NCI-H2081 treated with DMSO at 0.1 percent for 48 hours (cell line): ENCODE results near the gene POLR3G.

Experiments used
- DNase-seq: peaks from one replicate; lab custom pipeline; 2025; lab: John Stamatoyannopoulos, UW

Gene POLR3G

GRCh38 chr5:90474235-90475107 lies at the start of gene POLR3G, which contains the start of gene MBLAC2:
Gene POLR3G, plus strand, starts transcription at chr5:90474864. Its CDS starts 10,704 bp downstream, at chr5:90485568.
Gene MBLAC2, minus strand, starts transcription at chr5:90474771. Its CDS starts 479 bp downstream, at chr5:90474292.
- DNase-seq, result peak; percentile 42

GRCh38 chr5:90434116-90434714 lies 40.4 kb upstream of the POLR3G start:
- no peak for DNase-seq

- no peak for DNase-seq
Measured at GRCh38 chr5:90437663-90438062, 37.0 kb upstream of the POLR3G start.

GRCh38 chr5:90438100-90438499 lies 36.6 kb upstream of the POLR3G start:
- DNase-seq, result no peak

GRCh38 chr5:90440644-90441043 lies 34.0 kb upstream of the POLR3G start:
- DNase-seq, result no peak

- no peak for DNase-seq
Measured at GRCh38 chr5:90446961-90447360, 27.7 kb upstream of the POLR3G start.

- DNase-seq, result no peak
Measured at GRCh38 chr5:90461288-90461687, 13.4 kb upstream of the POLR3G start.

GRCh38 chr5:90472783-90473395 lies 1.8 kb upstream of the POLR3G start:
- DNase-seq, result no peak

GRCh38 chr5:90473396-90474234 lies 1.0 kb upstream of the POLR3G start:
- no peak for DNase-seq

- DNase-seq, result no peak
Measured at GRCh38 chr5:90475436-90475980, 844 bp downstream of the POLR3G start.

- no peak for DNase-seq
Measured at GRCh38 chr5:90476391-90476790, 1.7 kb downstream of the POLR3G start.

- DNase-seq, result no peak
Measured at GRCh38 chr5:90477073-90477472, 2.4 kb downstream of the POLR3G start.

- no peak for DNase-seq
Measured at GRCh38 chr5:90477621-90478215, 3.1 kb downstream of the POLR3G start.

- no peak for DNase-seq
Measured at GRCh38 chr5:90479611-90480385, 5.1 kb downstream of the POLR3G start.

GRCh38 chr5:90480699-90481098 lies 6.0 kb downstream of the POLR3G start:
- DNase-seq, result no peak

GRCh38 chr5:90483206-90483605 lies 8.5 kb downstream of the POLR3G start:
- no peak for DNase-seq

GRCh38 chr5:90484540-90484939 lies 9.9 kb downstream of the POLR3G start:
- no peak for DNase-seq

- no peak for DNase-seq
Measured at GRCh38 chr5:90488791-90489190, 14.1 kb downstream of the POLR3G start.

- no peak for DNase-seq
Measured at GRCh38 chr5:90494043-90494442, 19.4 kb downstream of the POLR3G start.

GRCh38 chr5:90495146-90495545 lies 20.5 kb downstream of the POLR3G start:
- no peak for DNase-seq
